Keratinocyte (primary cell): ENCODE results near the gene DNAH8. TPM values are rescaled to one million over a fixed set of nuclear protein-coding genes. Genes with fewer than 3 reads are reported as not detected.

Experiments
- DNase-seq: peaks from one replicate; pipeline ENCODE4 v3.0.0-alpha.2; 2011; ENCODE audit warnings: low read depth, missing footprints, low spot score
- FAIRE-seq: peaks from 2 replicates; lab custom pipeline; 2011; peaks lifted over from hg19 to GRCh38; lab: Jason Lieb, UNC
- H2AFZ ChIP-seq: 2 replicates; pipeline ENCODE4 v1.6.0; 2012; ENCODE audit warnings: low read length, control low read depth, inconsistent platforms; ENCODE audit not compliant: control insufficient read depth
- H3K27ac ChIP-seq: 2 replicates; pipeline ENCODE4 v1.5.1; 2011; ENCODE audit warnings: low read length; ENCODE audit not compliant: control insufficient read depth, insufficient read depth
- H3K27me3 ChIP-seq: 3 replicates; pipeline ENCODE4 v1.6.0; 2011; ENCODE audit warnings: low read length; ENCODE audit not compliant: control insufficient read depth, insufficient read depth; ENCODE audit errors: extremely low read depth
- H3K36me3 ChIP-seq, 2 experiments: 2 replicates in 1 of 2; 3 replicates in 1 of 2; pipeline ENCODE4 v1.5.1; 2011; ENCODE audit warnings: low read length in 2 of 2, mild to moderate bottlenecking in 1 of 2; ENCODE audit not compliant: control insufficient read depth in 2 of 2, insufficient read depth in 2 of 2; ENCODE audit errors: extremely low read depth in 1 of 2
- H3K4me1 ChIP-seq: 3 replicates; pipeline ENCODE4 v1.5.1; 2011; ENCODE audit warnings: low read length; ENCODE audit not compliant: control insufficient read depth, insufficient read depth; ENCODE audit errors: extremely low read depth
- H3K4me2 ChIP-seq: 3 replicates; pipeline ENCODE4 v1.6.0; 2011; ENCODE audit warnings: low read depth, low read length; ENCODE audit not compliant: control insufficient read depth, insufficient read depth; ENCODE audit errors: extremely low read depth
- H3K4me3 ChIP-seq, 3 experiments: fragments of 200-600 bp in 1 of 3; sonication (generic) in 1 of 3; 2 replicates in 2 of 3; 3 replicates in 1 of 3; pipeline ENCODE4 v1.5.1; 2011 to 2016; ENCODE audit warnings: low read length in 3 of 3, mild to moderate bottlenecking in 3 of 3, control low read depth in 2 of 3, inconsistent platforms in 1 of 3, low read depth in 1 of 3, mixed read lengths in 1 of 3, mixed run types in 1 of 3, moderate library complexity in 1 of 3; ENCODE audit not compliant: control insufficient read depth in 2 of 3, insufficient read depth in 2 of 3; ENCODE audit errors: extremely low read depth in 1 of 3
- H3K79me2 ChIP-seq: 2 replicates; pipeline ENCODE4 v1.6.0; 2012; ENCODE audit warnings: low read length; ENCODE audit not compliant: control insufficient read depth, insufficient read depth
- H3K9ac ChIP-seq: 3 replicates; pipeline ENCODE4 v1.6.0; 2011; ENCODE audit warnings: low read length; ENCODE audit not compliant: control insufficient read depth, insufficient read depth; ENCODE audit errors: extremely low read depth
- H3K9me1 ChIP-seq: 3 replicates; pipeline ENCODE4 v1.6.0; 2011; ENCODE audit warnings: low read length; ENCODE audit not compliant: control insufficient read depth, insufficient read depth; ENCODE audit errors: extremely low read depth
- H3K9me3 ChIP-seq: 2 replicates; pipeline ENCODE4 v1.5.1; 2012; ENCODE audit warnings: low read depth, low read length; ENCODE audit not compliant: control insufficient read depth
- H4K20me1 ChIP-seq: 3 replicates; pipeline ENCODE4 v1.6.0; 2011; ENCODE audit warnings: low read length; ENCODE audit not compliant: control insufficient read depth, insufficient read depth; ENCODE audit errors: extremely low read depth
- EZH2 ChIP-seq: IDR thresholded peaks from one replicate; pipeline ENCODE4 v1.6.1; 2012; ENCODE audit warnings: inconsistent platforms, mild to moderate bottlenecking, low read length, moderate library complexity
- dilution Hi-C: fragments of 300-500 bp; cut with MboI; formaldehyde crosslinking; loops from one replicate; pipeline ENCODE4 v1.7.0; 2020; ENCODE audit warnings: low sequenced_read_pairs; ENCODE audit not compliant: extremely low pct_ligation_motif_present
- polyA plus RNA-seq, 5 experiments: library from polyadenylated mRNA; depleted of rRNA in 3 of 5; stranded (reverse) in 3 of 5; stranded (forward) in 1 of 5; unstranded in 1 of 5; fragments of >200 nt; gene quantifications; 1 replicate in 1 of 5; 2 replicates in 3 of 5; 3 replicates in 1 of 5; pipeline versions ENCODE4 v1.2.1 to v1.2.3, GENCODE V29; 2011 to 2012; ENCODE audit warnings: missing spikeins in 2 of 5, low read depth in 1 of 5, low replicate concordance in 1 of 5
- TF ChIP-seq, protein P1 (sequence below), 3 experiments: IDR thresholded peaks in 1 of 3; conservative IDR thresholded peaks in 1 of 3; optimal IDR thresholded peaks in 1 of 3; 2 replicates in 2 of 3; 3 replicates in 1 of 3; pipeline versions ENCODE3 to v1.5.1; 2011; ENCODE audit warnings: low read length in 3 of 3, mild to moderate bottlenecking in 3 of 3, moderate library complexity in 2 of 3, control low read depth in 1 of 3, inconsistent platforms in 1 of 3; ENCODE audit not compliant: insufficient read depth in 2 of 3; ENCODE audit errors: extremely low read depth in 1 of 3

DNAH8 gene
- polyA plus RNA-seq, 1 donor (not counting 4 experiments of a cell fraction or from before 2014, with no cell fraction given) = 0.01 TPM

DNA sequence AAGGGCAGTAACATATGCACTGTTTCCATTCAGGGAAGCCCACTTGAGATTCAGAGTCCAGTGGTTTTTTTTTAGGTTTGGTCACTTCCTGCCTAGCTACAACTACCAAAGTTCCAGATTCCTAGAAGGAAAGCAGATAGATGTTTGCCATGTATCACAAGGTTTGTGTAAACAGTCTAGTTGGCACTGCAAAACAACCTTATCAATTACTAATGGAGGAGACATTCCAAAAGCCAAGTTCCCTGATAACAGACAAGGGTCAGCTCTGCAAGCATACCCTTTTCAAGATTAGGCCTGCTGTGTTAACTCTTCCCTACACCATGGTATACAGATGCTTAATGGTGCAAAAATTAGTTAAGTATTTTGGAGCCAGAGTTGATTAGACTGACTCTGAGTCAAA is 192.2 kb downstream of the DNAH8 start:
- Histone ChIP-seq H3K79me2 (no peaks in the 10 kb centered on the region), H3K4me3 (no peak overlapping the region), H3K4me2 (no peak overlapping the region), H3K27ac (no peak overlapping the region), H3K9ac (no peak overlapping the region), H3K9me1 (no peaks in the 10 kb centered on the region), H2AFZ (no peak overlapping the region), H3K4me1 (no peaks in the 10 kb centered on the region), H3K36me3 (no peaks in the 10 kb centered on the region), H3K9me3 (no peaks in the 10 kb centered on the region), H3K27me3 (no peaks in the 10 kb centered on the region), H4K20me1 (no peaks in the 10 kb centered on the region)
- TF ChIP-seq, protein P1, sequence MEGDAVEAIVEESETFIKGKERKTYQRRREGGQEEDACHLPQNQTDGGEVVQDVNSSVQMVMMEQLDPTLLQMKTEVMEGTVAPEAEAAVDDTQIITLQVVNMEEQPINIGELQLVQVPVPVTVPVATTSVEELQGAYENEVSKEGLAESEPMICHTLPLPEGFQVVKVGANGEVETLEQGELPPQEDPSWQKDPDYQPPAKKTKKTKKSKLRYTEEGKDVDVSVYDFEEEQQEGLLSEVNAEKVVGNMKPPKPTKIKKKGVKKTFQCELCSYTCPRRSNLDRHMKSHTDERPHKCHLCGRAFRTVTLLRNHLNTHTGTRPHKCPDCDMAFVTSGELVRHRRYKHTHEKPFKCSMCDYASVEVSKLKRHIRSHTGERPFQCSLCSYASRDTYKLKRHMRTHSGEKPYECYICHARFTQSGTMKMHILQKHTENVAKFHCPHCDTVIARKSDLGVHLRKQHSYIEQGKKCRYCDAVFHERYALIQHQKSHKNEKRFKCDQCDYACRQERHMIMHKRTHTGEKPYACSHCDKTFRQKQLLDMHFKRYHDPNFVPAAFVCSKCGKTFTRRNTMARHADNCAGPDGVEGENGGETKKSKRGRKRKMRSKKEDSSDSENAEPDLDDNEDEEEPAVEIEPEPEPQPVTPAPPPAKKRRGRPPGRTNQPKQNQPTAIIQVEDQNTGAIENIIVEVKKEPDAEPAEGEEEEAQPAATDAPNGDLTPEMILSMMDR (optimal IDR thresholded peaks at IDR 0.05 in 1 of 3, IDR thresholded peaks at IDR 0.05 in 1 of 3, conservative IDR thresholded peaks at IDR 0.05 in 1 of 3; ENCODE audit: extremely low read depth in 1 of 3, insufficient read depth in 2 of 3, low read length in 3 of 3) = no peak
- no peak for TF ChIP-seq EZH2
- FAIRE-seq = no peak
- DNase-seq = no peak
- dilution Hi-C loops = no loop called here

DNA sequence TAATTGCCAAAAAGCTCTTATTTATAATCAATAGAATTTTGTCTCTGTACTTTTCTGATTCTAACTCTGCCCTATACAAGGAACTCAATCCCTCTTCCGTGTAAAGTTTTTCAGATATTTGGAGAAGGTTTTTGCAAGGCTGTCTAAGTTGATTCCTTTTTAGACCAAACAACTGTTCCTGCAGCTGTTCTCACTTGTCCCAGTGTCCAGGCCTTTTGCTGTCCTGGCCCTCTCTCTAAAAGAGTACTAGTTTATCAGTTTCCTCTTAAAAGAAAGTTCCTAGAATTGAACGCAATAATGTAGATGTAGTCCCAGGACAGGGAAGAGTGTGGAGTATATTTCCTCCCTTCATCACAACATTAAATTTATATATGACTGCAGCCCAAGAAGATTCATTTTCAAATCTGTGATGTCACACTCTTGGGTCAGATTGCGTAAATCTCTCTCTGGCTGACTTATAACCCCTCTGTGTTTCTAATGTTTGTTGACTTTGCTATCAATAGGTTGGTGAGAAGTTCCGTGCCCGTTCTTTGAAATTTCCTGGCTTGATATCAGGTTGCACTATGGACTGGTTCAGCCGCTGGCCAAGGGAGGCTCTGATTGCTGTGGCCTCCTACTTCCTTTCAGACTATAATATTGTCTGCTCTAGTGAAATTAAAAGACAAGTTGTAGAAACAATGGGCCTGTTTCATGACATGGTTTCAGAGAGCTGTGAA is 194.1 kb downstream of the DNAH8 start:
- Histone ChIP-seq H3K36me3 (no peaks in the 10 kb centered on the region), H3K27ac (no peak overlapping the region), H3K4me1 (no peaks in the 10 kb centered on the region), H4K20me1 (no peaks in the 10 kb centered on the region), H3K9ac (no peak overlapping the region), H2AFZ (no peak overlapping the region), H3K4me3 (no peak overlapping the region), H3K4me2 (no peak overlapping the region), H3K27me3 (no peaks in the 10 kb centered on the region), H3K79me2 (no peaks in the 10 kb centered on the region), H3K9me1 (no peaks in the 10 kb centered on the region), H3K9me3 (no peaks in the 10 kb centered on the region)
- TF ChIP-seq, protein P1 (optimal IDR thresholded peaks at IDR 0.05 in 1 of 3, IDR thresholded peaks at IDR 0.05 in 1 of 3, conservative IDR thresholded peaks at IDR 0.05 in 1 of 3; ENCODE audit: extremely low read depth in 1 of 3, insufficient read depth in 2 of 3, low read length in 3 of 3) = no peak
- no peak for TF ChIP-seq EZH2
- dilution Hi-C loops = no loop called here
- FAIRE-seq (no peak), DNase-seq (no peak)
